OCI-LY3 (cell line): ENCODE data around the gene FCF1.

Experiments
- H2AFZ ChIP-seq: fragments of 200-600, 300-600 bp; shearing (Covaris generic); 2 replicates; pipeline ENCODE4 v1.6.0; 2014; ENCODE audit warnings: antibody characterized with exemption, low read depth, low read length
- H3K27ac ChIP-seq: fragments of 200-600, 300-600 bp; sonication (generic); 2 replicates; pipeline ENCODE4 v1.5.1; 2014; ENCODE audit warnings: mild to moderate bottlenecking, low read length, moderate library complexity, mixed read lengths
- H3K27me3 ChIP-seq: fragments of 200-600, 300-600 bp; sonication (generic); 2 replicates; pipeline ENCODE4 v1.6.1; 2014; ENCODE audit warnings: low read depth, low read length, mixed read lengths
- H3K36me3 ChIP-seq: fragments of 200-600, 300-600 bp; sonication (generic); replicated peaks from 2 replicates; pipeline ENCODE3; 2014; ENCODE audit warnings: low read depth, low read length, mixed read lengths
- H3K4me1 ChIP-seq: fragments of 300-600, 200-600 bp; sonication (generic); 2 replicates; pipeline ENCODE4 v1.6.1; 2014; ENCODE audit warnings: low read length, mixed read lengths
- H3K4me2 ChIP-seq: fragments of 200-600, 300-600 bp; sonication (generic); 2 replicates; pipeline ENCODE4 v1.6.1; 2014; ENCODE audit warnings: low read length, mixed read lengths
- H3K4me3 ChIP-seq: fragments of 300-600, 200-600 bp; sonication (generic); 2 replicates; pipeline ENCODE4 v1.5.1; 2014; ENCODE audit warnings: antibody characterized with exemption, mild to moderate bottlenecking, low read length, moderate library complexity
- H3K79me2 ChIP-seq: fragments of 300-600, 200-600 bp; shearing (Covaris generic); 2 replicates; pipeline ENCODE4 v1.6.1; 2014; ENCODE audit warnings: mild to moderate bottlenecking, low read length, mixed read lengths
- H3K9ac ChIP-seq: fragments of 300-600, 200-600 bp; shearing (Covaris generic); 2 replicates; pipeline ENCODE4 v1.6.0; 2014; ENCODE audit warnings: mild to moderate bottlenecking, low read length, moderate library complexity
- H3K9me3 ChIP-seq: fragments of 200-600, 300-600 bp; shearing (Covaris generic); 2 replicates; pipeline ENCODE4 v1.6.1; 2014; ENCODE audit warnings: low read length, mixed read lengths; ENCODE audit not compliant: insufficient read depth
- H4K20me1 ChIP-seq: fragments of 200-600, 300-600 bp; sonication (generic); 2 replicates; pipeline ENCODE4 v1.6.1; 2016; ENCODE audit warnings: low read length, mixed read lengths; ENCODE audit not compliant: insufficient read depth
- EZH2phosphoT487 ChIP-seq: fragments of 200-600 bp; shearing (Covaris generic); IDR thresholded peaks from 2 replicates; pipeline ENCODE4 v1.6.1; 2018; ENCODE audit warnings: antibody characterized with exemption, mixed run types, low read depth
- TF ChIP-seq, protein P1 (sequence below): fragments of 200-600, 300-600 bp; sonication (generic); IDR thresholded peaks from 2 replicates; pipeline ENCODE4 v1.5.1; 2014; ENCODE audit warnings: antibody characterized with exemption, low read length, low read depth

The FCF1 gene

DNA sequence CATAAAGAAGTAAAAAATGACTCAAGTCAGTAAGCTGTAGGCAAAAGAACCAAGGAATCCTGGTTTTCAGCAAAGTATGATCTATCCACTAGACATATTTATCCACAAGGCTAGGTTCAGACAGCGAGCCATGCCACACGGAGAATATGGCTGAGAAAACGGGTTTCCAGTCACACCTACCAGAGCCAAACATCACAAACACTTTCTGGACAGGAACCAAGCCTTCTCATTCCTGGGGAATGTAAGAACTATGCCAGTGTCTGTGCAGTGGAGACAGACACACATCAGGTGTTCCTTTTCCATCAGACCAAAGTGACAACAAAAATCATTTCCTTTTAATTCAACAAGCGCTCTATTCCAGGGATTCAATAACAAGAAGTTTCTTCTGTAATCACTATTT, 41.2 kb upstream of the FCF1 start:
- Histone ChIP-seq H3K79me2 (no peaks in the 10 kb centered on the region), H3K9me3 (no peaks in the 10 kb centered on the region), H2AFZ (no peak overlapping the region), H3K4me2 (no peak overlapping the region), H3K27me3 (no peaks in the 10 kb centered on the region), H4K20me1 (no peaks in the 10 kb centered on the region), H3K4me1 (no peaks in the 10 kb centered on the region), H3K27ac (no peak overlapping the region), H3K4me3 (no peak overlapping the region), H3K36me3 (peaks cover 51% of the 10 kb centered on the region), H3K9ac (no peak overlapping the region)
- TF ChIP-seq, protein P1, sequence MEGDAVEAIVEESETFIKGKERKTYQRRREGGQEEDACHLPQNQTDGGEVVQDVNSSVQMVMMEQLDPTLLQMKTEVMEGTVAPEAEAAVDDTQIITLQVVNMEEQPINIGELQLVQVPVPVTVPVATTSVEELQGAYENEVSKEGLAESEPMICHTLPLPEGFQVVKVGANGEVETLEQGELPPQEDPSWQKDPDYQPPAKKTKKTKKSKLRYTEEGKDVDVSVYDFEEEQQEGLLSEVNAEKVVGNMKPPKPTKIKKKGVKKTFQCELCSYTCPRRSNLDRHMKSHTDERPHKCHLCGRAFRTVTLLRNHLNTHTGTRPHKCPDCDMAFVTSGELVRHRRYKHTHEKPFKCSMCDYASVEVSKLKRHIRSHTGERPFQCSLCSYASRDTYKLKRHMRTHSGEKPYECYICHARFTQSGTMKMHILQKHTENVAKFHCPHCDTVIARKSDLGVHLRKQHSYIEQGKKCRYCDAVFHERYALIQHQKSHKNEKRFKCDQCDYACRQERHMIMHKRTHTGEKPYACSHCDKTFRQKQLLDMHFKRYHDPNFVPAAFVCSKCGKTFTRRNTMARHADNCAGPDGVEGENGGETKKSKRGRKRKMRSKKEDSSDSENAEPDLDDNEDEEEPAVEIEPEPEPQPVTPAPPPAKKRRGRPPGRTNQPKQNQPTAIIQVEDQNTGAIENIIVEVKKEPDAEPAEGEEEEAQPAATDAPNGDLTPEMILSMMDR: no peak
- no peak for TF ChIP-seq EZH2phosphoT487

GRCh38 chr14:74673768-74674167, 39.2 kb upstream of the FCF1 start:
- Histone ChIP-seq H3K9me3 (no peaks in the 10 kb centered on the region), H3K4me2 (no peak overlapping the region), H3K4me1 (no peaks in the 10 kb centered on the region), H3K27me3 (no peaks in the 10 kb centered on the region), H3K36me3 (peaks cover 38% of the 10 kb centered on the region), H2AFZ (no peak overlapping the region), H3K27ac (no peak overlapping the region), H3K9ac (no peak overlapping the region), H3K4me3 (no peak overlapping the region), H4K20me1 (no peaks in the 10 kb centered on the region), H3K79me2 (no peaks in the 10 kb centered on the region)
- no peak for TF ChIP-seq EZH2phosphoT487
- TF ChIP-seq, protein P1: no peak

- Histone ChIP-seq H3K4me3 (no peak overlapping the region), H3K79me2 (no peaks in the 10 kb centered on the region), H3K4me2 (no peak overlapping the region), H3K27ac (no peak overlapping the region), H3K4me1 (no peaks in the 10 kb centered on the region), H3K36me3 (peaks cover 28% of the 10 kb centered on the region), H3K9me3 (no peaks in the 10 kb centered on the region), H4K20me1 (no peaks in the 10 kb centered on the region), H2AFZ (no peak overlapping the region), H3K9ac (no peak overlapping the region), H3K27me3 (no peaks in the 10 kb centered on the region)
- TF ChIP-seq EZH2phosphoT487: no peak
- TF ChIP-seq, protein P1: no peak
These were observed 37.7 kb upstream of the FCF1 start for GRCh38 chr14:74675219-74675618.

DNA sequence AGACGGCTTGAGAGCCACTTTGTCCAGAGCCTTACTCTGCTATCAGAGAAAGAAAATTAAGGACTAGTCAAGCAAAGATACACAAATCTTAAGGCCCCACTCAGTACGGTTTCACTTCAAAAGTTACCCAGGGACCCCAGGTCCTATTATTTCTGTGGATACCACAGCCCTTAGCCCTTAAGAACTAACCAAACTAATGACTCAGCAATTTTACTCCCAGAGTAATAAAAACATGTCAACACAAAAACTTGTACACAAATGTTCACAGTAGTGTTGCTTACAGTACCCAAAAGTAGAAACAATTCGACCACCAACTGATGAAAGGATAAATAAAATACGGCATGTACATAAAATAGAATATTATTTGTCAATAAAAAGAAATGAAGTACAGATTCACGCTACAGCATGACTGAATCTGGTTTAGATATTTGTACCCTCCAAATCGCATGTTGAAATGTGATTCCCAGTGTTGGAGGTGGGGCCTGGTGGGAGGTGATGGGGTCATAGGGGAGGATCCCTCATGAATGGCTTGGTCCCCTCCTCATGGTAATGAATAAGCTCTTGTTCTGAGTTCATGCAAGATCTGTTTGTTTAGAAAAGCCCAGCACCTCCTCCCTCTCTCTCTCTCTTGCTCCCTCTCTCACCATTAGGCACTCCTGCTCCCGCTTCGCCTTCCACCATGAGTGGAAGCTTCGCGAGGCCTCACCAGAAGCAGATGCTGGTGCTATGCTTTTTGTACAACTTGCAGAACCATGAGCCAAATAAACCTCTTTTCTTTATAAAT, 30.6 kb upstream of the FCF1 start:
- H2AFZ ChIP-seq: no peak overlapping the region
- peaks cover 33% of the 10 kb centered on the region for H3K36me3 ChIP-seq
- no peak overlapping the region for H3K4me3 ChIP-seq
- H3K4me1 ChIP-seq: peaks cover 17% of the 10 kb centered on the region
- H3K79me2 ChIP-seq: no peaks in the 10 kb centered on the region
- TF ChIP-seq, protein P1: no peak
- TF ChIP-seq EZH2phosphoT487: no peak
- H3K27me3 ChIP-seq: no peaks in the 10 kb centered on the region
- no peak overlapping the region for H3K9ac ChIP-seq
- H3K27ac ChIP-seq: no peak overlapping the region
- H3K9me3 ChIP-seq: no peaks in the 10 kb centered on the region
- no peaks in the 10 kb centered on the region for H4K20me1 ChIP-seq
- no peak overlapping the region for H3K4me2 ChIP-seq
